GM18511 (cell line): Measurements from ENCODE around the gene OR51M1.

Experiments
- ATAC-seq: cut with Tn5 transposase; IDR thresholded peaks from one replicate; pipeline ENCODE4 v1.9.1; 2021; ENCODE audit warnings: mild to moderate bottlenecking, moderate library complexity; ENCODE audit not compliant: unreplicated experiment

Gene OR51M1

DNA sequence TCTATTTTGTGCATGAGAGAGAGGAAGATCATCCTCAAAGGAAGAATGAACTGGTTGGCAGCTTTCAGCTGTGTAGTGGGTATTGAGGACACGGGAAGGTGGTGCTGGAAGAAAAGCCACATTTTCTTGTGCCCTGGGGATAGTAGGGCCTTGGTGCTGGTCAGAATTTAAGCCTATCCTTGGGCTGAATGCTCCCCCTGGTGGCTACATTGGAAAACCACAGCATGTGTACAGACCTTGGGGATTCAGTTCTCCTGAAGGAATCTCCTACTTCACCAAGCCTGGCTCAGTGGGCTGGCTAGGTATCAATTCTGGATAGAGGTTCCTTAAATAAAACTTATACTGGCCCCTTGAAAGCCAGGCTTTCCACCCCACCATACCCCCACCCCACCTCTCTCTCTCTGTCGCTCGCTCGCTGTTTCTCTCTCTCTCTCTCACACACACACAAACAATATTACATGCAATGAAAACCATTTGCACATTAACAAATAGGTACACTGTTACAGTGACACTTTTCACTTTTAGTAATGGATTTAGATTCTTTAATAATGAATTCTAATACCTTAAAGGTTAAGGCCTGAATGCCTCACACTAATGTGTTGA, 2.8 kb upstream of the OR51M1 start:
- ATAC-seq, result peak; percentile 97

- no peak for ATAC-seq
Measured at GRCh38 chr11:5384335-5384734, 723 bp downstream of the OR51M1 start.

GRCh38 chr11:5390210-5390609, 6.6 kb downstream of the OR51M1 start:
- ATAC-seq, result no peak

GRCh38 chr11:5394091-5394490, 10.5 kb downstream of the OR51M1 start:
- ATAC-seq, result no peak

DNA sequence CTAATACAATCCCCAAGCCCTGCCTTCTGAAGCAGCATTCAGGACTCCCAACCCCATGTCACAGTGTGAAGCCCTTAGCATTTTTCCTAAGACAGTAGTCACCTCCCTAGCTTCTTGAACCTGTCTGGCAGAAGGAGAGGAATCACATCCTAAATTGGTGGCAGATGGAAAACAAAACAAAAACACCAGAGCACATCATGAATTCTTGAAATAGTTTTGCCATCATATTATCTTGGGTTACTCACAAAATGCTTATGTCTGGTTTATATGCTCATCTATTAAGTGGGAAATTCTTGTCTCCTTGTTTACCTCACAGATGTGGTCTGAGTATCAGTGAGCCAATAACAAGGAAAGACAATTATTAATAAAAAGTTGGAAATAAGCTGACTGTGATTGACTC, 15.3 kb downstream of the OR51M1 start:
- ATAC-seq, result no peak

DNA sequence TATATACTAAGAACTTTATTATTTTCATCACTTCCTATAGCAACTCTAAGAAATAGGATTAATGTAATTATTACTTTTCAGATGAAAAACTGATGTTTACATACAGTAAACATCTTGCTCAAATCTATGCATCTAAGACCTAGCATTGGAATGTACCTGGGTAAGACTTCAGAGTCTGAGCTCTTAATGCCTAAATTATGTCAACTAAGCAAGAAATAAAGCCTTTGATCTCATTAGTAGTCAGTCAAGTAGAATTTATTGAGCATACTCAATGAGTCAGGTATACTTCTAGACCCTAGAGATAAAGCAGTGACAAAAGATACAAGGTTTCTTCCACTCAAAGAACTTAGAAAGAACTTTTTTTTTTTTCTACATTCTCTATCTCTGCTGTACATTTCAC, 21.6 kb downstream of the OR51M1 start:
- no peak for ATAC-seq

- ATAC-seq, result no peak
Measured at GRCh38 chr11:5420993-5421392, 37.4 kb downstream of the OR51M1 start.

- ATAC-seq, result no peak
Measured at GRCh38 chr11:5421811-5422210, 38.2 kb downstream of the OR51M1 start, which contains the start of gene OR51Q1. OR51Q1 (plus strand) TSS chr11:5422111; CDS start chr11:5422201, 90 bp downstream.

- ATAC-seq, result no peak
Measured at GRCh38 chr11:5423131-5423530, 39.5 kb downstream of the OR51M1 start.

DNA sequence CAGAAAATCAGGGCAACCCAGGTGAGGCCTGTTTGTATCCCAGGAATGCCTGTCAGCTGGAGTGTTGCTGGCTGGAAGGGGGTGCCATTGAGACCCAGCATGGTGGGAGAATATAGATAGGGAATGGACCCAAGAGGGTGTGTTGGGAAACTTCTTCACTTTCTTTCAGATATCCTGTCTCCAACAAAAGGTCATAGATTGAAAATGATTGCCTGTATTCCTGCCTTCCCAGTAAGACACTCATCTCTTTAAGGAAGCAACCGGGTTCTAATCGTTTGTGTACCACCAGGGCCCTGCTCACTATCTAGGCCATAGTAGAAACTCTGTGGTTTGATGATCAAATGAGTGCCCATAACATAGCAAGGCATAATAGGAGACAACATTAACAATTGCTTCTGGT, 57.8 kb downstream of the OR51M1 start, which contains the start of gene OR51I1:
Gene OR51I1, minus strand, starts transcription at position 101 of the 400 bp plus-strand sequence. Its CDS starts 0 bp downstream, at position 101.
- no peak for ATAC-seq
